DND-41 (cell line): ENCODE results near the gene SMIM21.

ENCODE experiments used
- CTCF ChIP-seq: IDR thresholded peaks from 2 replicates; pipeline ENCODE4 v1.5.1; 2012; ENCODE audit warnings: borderline replicate concordance, low read length, moderate library complexity, mild to moderate bottlenecking; ENCODE audit not compliant: poor library complexity, severe bottlenecking; ENCODE audit errors: extremely low read depth
- EZH2 ChIP-seq: IDR thresholded peaks from 3 replicates; pipeline ENCODE4 v1.6.1; 2012; ENCODE audit warnings: borderline replicate concordance, low read depth, mild to moderate bottlenecking, moderate library complexity, low read length, inconsistent platforms; ENCODE audit not compliant: severe bottlenecking

- TF ChIP-seq CTCF (no peak), EZH2 (no peak)
Observed at GRCh38 chr18:75433098-75433497, 5.6 kb upstream of the SMIM21 start.
